Measurements from ENCODE around the gene RNF152. TPM values are rescaled to one million over a fixed set of nuclear protein-coding genes. Genes with fewer than 3 reads are reported as not detected.

The RNF152 gene
- total RNA-seq, 1 donor from 2014 or later: 16.9 TPM

DNA sequence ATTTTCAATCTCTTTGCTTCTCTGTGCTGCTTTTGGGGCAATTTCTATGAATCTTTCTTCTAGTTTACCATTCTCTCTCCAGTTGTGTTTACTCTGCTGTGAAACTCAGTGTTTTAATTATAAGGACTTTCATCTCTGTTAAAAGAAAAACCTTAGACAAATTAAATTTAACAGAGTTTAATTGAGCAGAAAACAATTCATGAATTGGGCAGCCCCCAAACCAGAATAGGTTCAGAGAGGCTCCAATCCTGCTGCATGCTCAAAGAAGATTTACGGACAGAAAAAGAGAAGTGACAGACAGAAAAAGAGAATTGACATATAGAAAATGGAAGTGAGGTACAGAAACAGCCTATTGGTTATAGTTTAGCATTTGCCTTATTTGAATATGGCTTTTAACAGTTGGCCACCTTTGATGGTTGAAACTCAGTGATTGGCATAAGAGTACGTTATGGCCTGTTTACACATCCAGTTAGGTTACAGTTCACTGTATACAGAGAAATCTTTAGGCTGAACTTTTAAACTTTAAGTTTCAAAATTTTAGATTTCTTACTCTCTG lies 120.4 kb downstream of the RNF152 start:
- DNase-seq: no peak
- no peaks in the 10 kb centered on the region for H3K9me3 Mint-ChIP-seq (ENCODE audit: unreplicated experiment)
- H3K27ac Mint-ChIP-seq (ENCODE audit: unreplicated experiment): no peak overlapping the region
- TF ChIP-seq, protein P1, sequence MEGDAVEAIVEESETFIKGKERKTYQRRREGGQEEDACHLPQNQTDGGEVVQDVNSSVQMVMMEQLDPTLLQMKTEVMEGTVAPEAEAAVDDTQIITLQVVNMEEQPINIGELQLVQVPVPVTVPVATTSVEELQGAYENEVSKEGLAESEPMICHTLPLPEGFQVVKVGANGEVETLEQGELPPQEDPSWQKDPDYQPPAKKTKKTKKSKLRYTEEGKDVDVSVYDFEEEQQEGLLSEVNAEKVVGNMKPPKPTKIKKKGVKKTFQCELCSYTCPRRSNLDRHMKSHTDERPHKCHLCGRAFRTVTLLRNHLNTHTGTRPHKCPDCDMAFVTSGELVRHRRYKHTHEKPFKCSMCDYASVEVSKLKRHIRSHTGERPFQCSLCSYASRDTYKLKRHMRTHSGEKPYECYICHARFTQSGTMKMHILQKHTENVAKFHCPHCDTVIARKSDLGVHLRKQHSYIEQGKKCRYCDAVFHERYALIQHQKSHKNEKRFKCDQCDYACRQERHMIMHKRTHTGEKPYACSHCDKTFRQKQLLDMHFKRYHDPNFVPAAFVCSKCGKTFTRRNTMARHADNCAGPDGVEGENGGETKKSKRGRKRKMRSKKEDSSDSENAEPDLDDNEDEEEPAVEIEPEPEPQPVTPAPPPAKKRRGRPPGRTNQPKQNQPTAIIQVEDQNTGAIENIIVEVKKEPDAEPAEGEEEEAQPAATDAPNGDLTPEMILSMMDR (IDR thresholded peaks at IDR 0.05; ENCODE audit: partially characterized antibody, unreplicated experiment): no peak
- H3K27me3 Mint-ChIP-seq (ENCODE audit: unreplicated experiment): no peaks in the 10 kb centered on the region
- H3K4me1 Mint-ChIP-seq (ENCODE audit: low read depth, unreplicated experiment): no peaks in the 10 kb centered on the region
- H3K4me3 Mint-ChIP-seq (ENCODE audit: unreplicated experiment): no peak overlapping the region
- peaks cover 10% of the 10 kb centered on the region for H3K36me3 Mint-ChIP-seq (ENCODE audit: unreplicated experiment)

DNA sequence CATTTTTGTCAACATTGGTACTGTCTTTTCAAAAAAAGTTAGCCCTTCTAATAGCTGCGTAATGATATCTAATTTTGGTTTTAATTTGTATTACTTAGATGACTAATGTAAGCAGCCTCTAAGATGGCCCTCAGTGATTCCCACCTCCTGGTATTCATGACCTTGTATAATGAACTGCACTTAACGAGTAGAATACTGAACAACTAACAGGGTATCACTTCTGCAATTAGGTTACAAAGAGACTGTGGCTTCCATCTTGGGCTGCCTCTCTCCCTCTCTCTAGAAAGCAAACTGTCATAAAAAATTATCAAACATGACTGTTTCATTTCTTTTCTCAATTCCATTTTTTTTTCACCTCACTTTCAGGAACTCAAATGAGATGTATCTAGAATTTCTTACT lies 120.9 kb downstream of the RNF152 start:
- H3K4me1 Mint-ChIP-seq (ENCODE audit: low read depth, unreplicated experiment): no peaks in the 10 kb centered on the region
- DNase-seq: no peak
- H3K9me3 Mint-ChIP-seq (ENCODE audit: unreplicated experiment): no peaks in the 10 kb centered on the region
- no peak overlapping the region for H3K27ac Mint-ChIP-seq (ENCODE audit: unreplicated experiment)
- H3K36me3 Mint-ChIP-seq (ENCODE audit: unreplicated experiment): peaks cover 10% of the 10 kb centered on the region
- TF ChIP-seq, protein P1 (IDR thresholded peaks at IDR 0.05; ENCODE audit: partially characterized antibody, unreplicated experiment): no peak
- no peaks in the 10 kb centered on the region for H3K27me3 Mint-ChIP-seq (ENCODE audit: unreplicated experiment)
- H3K4me3 Mint-ChIP-seq (ENCODE audit: unreplicated experiment): no peak overlapping the region

DNA sequence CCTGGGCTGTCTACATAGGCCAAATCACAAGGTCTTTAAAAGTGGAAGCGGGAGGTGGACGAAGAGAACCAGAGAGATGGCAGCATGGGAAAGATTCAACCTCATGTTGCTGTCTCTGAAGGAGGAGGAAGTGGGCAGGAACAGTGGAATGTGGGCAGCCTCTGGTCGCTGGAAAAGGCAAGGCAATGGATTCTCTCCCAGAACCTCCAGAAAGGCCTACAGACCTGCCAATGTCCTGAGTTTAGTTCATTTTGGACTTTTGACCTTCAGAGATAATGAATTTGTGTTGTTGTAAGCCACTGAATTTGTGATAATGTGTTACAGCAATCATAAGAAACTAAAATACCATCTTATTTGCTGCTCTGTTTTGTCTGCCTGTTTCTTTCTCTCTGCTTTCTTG lies 122.5 kb downstream of the RNF152 start:
- no peaks in the 10 kb centered on the region for H3K9me3 Mint-ChIP-seq (ENCODE audit: unreplicated experiment)
- no peak overlapping the region for H3K27ac Mint-ChIP-seq (ENCODE audit: unreplicated experiment)
- no peak overlapping the region for H3K4me3 Mint-ChIP-seq (ENCODE audit: unreplicated experiment)
- DNase-seq: no peak
- TF ChIP-seq, protein P1 (IDR thresholded peaks at IDR 0.05; ENCODE audit: partially characterized antibody, unreplicated experiment): no peak
- H3K4me1 Mint-ChIP-seq (ENCODE audit: low read depth, unreplicated experiment): peaks cover under 1% of the 10 kb centered on the region
- no peaks in the 10 kb centered on the region for H3K27me3 Mint-ChIP-seq (ENCODE audit: unreplicated experiment)
- no peaks in the 10 kb centered on the region for H3K36me3 Mint-ChIP-seq (ENCODE audit: unreplicated experiment)

DNA sequence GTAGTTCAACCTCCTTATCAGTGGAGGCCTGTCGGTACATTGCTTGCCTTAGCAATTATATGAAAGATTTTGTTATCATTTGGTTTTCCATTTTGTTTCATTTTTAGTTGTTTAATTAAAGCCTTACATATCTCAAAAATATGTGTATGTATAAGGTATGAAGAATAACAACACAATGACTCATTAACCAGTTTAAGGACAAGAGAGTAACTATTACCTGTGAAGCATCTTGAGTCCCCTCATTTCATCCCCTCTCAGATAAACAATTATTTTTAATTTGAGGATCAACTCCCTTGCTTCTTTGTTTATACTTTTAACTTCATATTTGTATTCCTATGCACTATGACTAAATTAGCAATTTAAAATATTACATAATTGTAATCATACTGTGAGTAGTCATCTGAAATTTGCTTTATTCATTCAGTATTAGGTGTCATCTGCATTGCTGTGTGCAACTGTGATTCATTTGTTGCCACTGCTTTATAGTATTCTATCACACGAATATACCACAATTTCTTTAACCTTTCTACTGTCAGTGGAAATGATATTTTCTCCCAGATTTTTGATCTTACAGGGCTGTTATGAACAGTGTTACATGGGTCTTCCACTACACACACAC lies 126.4 kb downstream of the RNF152 start:
- TF ChIP-seq, protein P1 (IDR thresholded peaks at IDR 0.05; ENCODE audit: partially characterized antibody, unreplicated experiment): no peak
- Mint-ChIP-seq H3K9me3 (ENCODE audit: unreplicated experiment) (no peaks in the 10 kb centered on the region), H3K4me1 (ENCODE audit: low read depth, unreplicated experiment) (peaks cover 4% of the 10 kb centered on the region), H3K36me3 (ENCODE audit: unreplicated experiment) (no peaks in the 10 kb centered on the region), H3K27me3 (ENCODE audit: unreplicated experiment) (no peaks in the 10 kb centered on the region), H3K4me3 (ENCODE audit: unreplicated experiment) (no peak overlapping the region), H3K27ac (ENCODE audit: unreplicated experiment) (no peak overlapping the region)
- no peak for DNase-seq

DNA sequence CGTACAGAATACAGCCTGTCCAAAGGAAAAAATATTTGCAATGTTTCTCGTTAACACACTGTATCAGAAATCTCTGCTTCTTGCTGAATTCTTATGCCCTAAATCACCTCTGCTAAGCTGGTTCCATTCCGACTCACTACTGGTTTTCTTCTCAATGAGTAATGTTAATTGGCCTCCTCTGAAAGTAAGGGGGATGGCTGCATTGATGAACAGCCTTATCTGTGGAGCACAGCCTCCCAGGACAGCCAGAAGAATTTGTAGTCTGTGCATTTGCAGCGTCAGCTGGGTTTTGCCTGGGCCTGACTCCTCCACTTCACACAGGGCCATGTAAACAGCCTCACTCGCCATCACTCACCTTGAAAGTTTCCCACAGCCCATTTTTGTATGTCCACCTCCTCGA lies 127.7 kb downstream of the RNF152 start:
- Mint-ChIP-seq H3K27ac (ENCODE audit: unreplicated experiment) (no peak overlapping the region), H3K4me1 (ENCODE audit: low read depth, unreplicated experiment) (peaks cover 4% of the 10 kb centered on the region), H3K36me3 (ENCODE audit: unreplicated experiment) (no peaks in the 10 kb centered on the region), H3K27me3 (ENCODE audit: unreplicated experiment) (no peaks in the 10 kb centered on the region), H3K4me3 (ENCODE audit: unreplicated experiment) (no peak overlapping the region), H3K9me3 (ENCODE audit: unreplicated experiment) (no peaks in the 10 kb centered on the region)
- TF ChIP-seq, protein P1 (IDR thresholded peaks at IDR 0.05; ENCODE audit: partially characterized antibody, unreplicated experiment): no peak
- DNase-seq: no peak

All from glutamatergic neuron (in vitro differentiated cells).